ENCODE data around the gene SLC6A3.
"Not testable (repeated sequence)": the region's sequence is repeated elsewhere in the genome, so short reads cannot be mapped to it uniquely, and the experiment has no call there.

Gene SLC6A3

GRCh38 chr5:1465117-1465516, 19.9 kb upstream of the SLC6A3 start:
- DNase-seq (ENCODE audit: low read depth in 2 of 2): no peak

DNA sequence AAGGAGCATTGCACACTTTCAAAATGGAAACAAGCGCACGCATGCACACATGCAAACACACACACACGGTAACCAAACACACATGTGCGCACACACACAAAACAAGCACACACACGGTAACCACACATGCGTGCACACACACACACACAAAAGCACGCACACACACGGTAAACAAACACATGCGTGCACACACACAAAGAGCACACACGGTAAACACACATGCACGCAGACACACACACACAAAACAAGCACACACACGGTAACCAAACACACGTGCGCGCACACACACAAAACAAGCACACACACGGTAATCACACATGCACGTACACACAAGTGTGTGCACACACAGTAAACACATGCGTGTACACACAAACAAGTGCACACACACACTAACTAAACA, 19.3 kb upstream of the SLC6A3 start:
- DNase-seq (ENCODE audit: low read depth in 2 of 2): no peak

DNA sequence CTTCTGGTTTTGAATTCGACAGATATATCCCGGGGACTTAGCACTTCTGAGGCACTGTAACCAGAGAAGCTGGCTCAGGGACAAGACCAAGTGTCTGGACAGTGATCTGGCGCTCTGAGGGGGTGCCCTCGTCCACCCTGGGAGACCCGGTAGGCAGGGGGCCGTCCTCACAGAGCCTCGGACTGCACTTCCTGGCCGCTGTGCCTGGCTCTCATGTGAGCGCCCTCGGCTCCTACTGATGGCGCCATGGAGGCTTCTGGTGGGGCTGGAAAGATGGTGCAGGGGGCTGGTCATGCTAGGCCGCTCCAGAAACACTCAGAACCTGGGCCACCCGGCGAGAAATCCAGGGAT, 18.8 kb upstream of the SLC6A3 start:
- DNase-seq (ENCODE audit: low read depth in 2 of 2): no peak

- no peak for DNase-seq (ENCODE audit: low read depth in 2 of 2)
Observed at GRCh38 chr5:1463326-1464095, 18.3 kb upstream of the SLC6A3 start.

- no peak for DNase-seq (ENCODE audit: low read depth in 2 of 2)
Observed at GRCh38 chr5:1462358-1462757, 17.1 kb upstream of the SLC6A3 start.

DNA sequence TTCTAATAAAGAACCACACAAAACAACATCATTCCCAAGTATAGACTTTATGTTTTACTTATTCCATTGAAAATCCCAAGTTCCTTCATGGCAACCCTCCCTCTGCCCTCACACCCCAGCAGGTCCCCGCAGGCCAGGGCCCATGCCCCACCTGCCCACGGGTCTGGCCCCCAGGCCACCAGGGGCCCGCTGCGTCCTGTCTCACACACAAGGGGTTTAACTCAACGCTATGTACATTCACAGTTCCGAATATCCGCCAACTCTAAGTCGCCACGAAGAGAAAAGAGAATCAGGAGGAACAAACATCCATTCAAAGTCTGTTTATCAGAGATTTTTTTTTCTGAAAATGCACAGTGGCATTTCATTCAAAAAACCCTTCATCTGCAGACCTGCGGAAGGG, 16.2 kb upstream of the SLC6A3 start:
- no peak for DNase-seq (ENCODE audit: low read depth in 2 of 2)

DNA sequence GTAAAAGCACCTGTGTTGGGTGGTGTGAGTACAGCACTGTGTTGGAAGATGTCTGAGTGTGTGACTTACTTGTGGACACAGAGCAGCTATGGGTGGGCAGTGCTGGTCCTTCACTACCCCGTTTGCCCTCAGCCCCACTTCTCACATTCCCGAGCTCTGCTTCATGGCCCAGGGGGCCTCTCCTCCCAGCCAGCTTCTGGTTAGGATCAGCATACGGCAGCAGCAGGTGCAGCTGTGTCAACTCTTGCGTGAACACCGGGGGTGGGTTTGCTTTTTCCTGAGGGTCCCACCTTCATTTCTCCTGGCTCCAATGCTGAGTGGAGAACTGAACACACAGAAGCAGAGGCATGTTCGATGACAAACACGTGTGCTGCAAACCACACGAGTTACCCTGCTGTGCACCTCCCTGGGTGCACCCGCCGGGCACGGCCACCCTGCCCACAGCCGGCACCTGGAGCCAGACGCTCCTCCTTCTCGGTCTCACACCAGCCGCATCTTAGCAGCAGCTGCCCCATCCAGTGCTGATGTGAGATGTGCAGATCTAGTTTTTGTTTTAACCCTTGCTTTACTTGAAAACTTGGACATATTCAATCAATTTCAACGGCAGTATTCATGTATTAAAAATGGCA, 14.9 kb upstream of the SLC6A3 start:
- DNase-seq (ENCODE audit: low read depth in 2 of 2): no peak

- not testable (repeated sequence) for DNase-seq (ENCODE audit: low read depth in 2 of 2)
Observed at GRCh38 chr5:1459435-1459834, 14.2 kb upstream of the SLC6A3 start.

DNA sequence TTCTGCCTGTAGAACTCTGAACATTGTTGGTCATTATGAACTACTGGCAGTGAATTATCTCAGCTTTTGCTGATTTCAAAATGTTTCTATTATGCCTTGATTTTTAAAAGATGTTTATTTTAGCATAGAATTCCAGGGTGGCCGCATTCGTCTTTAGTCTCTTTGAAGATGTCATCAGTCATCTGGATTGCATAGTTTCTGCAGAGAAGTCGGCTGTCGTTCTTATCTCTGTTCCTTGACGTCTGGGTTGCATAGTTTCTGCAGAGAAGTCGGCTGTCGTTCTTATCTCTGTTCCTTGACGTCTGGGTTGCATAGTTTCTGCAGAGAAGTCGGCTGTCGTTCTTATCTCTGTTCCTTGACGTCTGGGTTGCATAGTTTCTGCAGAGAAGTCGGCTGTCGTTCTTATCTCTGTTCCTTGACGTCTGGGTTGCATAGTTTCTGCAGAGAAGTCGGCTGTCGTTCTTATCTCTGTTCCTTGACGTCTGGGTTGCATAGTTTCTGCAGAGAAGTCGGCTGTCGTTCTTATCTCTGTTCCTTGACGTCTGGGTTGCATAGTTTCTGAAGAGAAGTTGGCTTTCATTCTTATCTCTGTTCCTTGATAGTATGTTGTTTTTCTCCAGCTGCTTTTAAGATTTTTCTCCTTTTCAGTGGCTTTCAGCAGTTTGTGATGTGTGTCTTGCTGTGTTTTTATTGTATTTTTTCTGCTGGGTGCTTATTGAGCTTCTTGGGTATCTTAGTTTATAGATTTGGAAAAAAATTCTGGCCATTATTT, 11.1 kb upstream of the SLC6A3 start:
- DNase-seq (ENCODE audit: low read depth in 2 of 2): not testable (repeated sequence)

GRCh38 chr5:1453613-1454012, 8.4 kb upstream of the SLC6A3 start:
- DNase-seq (ENCODE audit: low read depth in 2 of 2): no peak

DNA sequence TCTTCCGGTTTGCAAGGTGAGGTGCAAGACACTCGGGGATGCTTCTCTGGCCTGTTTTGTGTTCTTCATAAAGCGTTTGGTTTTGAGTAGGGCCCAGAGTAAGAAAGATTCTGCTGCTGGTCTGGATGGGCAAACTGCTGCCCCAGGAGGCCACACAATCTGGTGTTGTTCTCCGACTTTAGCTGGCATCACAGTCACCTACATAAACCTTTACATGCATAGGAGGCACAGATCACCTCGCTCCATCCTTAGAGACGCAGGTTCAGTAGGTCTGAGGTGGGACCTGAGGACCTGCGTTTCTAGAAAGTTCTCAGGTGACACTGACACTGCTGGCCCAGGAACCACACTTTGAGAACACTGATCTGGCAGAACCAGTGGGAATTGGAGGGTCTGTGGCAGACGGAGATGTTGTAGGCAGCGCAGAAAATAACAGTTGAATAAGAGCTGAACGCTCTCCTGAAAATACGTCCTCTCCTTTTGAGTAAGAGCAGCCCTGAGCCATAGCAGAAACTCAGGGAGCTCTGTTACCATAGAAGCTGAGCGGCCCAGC, 3.9 kb upstream of the SLC6A3 start:
- no peak for DNase-seq (ENCODE audit: low read depth in 2 of 2)

DNA sequence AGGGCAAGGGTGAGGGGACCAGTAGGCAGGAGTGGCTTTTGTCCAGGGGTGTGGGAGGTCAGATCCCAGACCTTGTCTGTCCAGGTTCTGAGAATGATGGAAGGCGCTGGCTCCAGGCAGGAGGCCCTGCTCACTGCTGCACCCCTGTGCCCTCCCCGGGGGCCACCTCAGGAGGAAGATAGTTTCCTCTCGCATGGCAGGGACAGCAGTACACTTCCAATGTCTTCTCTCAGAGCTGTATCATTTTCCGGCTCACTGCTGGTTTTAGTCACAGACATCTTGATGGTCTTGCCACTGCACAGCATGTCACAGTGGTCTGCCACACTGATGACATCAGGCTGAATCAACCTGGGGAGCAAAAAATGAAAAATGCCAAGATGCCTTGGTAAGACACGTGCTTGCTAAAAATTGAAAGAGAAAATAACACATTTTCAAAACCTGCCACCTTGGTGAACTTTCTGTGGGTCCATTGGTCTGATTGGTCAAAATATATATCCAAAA, 3.3 kb upstream of the SLC6A3 start:
- DNase-seq (ENCODE audit: low read depth in 2 of 2): peak; percentile 43 to 50

DNA sequence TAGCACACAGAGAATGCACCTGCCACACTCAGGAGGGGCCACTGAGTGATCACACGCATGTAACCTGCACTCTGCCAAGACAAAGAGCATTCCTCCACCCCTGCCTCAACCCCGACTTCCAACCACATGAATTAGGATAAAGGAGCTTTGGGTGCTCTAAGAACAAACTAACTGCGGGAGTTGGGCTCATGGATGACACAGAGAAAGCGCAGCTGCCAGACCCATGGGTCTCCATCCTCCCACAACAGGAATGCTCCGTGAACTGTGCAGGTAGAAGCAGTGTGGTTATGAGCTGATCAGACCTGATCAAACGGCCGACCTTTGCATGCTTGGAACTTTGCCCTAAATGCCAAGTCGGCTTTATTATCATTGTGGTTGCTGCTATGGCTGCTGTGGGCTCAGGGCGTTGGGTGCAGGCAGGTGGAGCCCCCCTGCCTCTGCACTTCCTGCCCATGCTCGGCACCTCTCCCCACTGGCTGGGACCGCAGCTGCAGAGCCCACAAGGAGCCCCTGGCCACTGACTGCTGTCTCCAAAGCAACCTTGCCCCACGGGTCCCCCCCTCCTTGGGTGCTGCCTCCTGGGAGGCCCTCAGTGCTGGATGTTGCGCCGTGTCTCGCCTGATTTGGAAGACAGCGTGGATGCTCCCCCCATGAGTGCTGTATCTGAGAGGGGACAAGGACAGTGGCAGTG, 2.6 kb upstream of the SLC6A3 start:
- DNase-seq (ENCODE audit: low read depth in 2 of 2): peak in 1 of 2 donors; percentile 43

DNA sequence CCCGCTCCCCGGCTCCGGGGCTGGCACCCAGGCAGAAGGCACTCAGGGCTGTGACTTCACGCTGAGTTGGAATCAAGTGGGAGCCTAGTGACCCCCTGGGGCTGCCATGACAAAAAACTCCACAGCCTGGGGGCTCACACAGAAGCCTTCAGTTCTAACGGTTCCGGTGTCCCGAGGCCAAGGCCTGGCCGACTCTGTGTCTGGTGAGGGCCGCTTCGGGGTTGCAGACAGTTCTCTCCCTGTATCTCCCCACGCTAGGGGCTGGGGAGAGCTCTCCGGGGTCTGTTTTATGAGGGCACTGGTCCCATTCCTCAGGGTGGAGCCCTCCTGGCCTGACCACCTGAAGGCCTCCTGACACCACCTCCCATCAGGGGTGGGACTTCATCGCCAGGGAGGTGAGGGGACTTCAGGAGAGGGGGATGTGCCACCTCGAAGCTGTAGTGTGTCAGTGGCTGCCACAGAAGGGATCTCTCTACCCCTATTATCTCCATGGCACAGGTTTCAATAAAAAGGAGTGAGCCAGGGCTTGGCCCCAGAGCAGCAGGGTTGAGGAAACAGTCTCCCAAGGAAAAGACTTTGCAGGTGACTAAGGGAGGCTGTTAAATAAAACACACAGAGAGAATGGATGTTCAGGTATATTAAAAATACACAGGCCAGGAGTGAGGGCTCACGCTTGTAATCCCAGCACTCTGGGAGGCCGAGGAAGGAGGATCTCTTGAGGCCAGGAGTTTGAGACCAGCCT, 1.5 kb upstream of the SLC6A3 start:
- DNase-seq (ENCODE audit: low read depth in 2 of 2): no peak

DNA sequence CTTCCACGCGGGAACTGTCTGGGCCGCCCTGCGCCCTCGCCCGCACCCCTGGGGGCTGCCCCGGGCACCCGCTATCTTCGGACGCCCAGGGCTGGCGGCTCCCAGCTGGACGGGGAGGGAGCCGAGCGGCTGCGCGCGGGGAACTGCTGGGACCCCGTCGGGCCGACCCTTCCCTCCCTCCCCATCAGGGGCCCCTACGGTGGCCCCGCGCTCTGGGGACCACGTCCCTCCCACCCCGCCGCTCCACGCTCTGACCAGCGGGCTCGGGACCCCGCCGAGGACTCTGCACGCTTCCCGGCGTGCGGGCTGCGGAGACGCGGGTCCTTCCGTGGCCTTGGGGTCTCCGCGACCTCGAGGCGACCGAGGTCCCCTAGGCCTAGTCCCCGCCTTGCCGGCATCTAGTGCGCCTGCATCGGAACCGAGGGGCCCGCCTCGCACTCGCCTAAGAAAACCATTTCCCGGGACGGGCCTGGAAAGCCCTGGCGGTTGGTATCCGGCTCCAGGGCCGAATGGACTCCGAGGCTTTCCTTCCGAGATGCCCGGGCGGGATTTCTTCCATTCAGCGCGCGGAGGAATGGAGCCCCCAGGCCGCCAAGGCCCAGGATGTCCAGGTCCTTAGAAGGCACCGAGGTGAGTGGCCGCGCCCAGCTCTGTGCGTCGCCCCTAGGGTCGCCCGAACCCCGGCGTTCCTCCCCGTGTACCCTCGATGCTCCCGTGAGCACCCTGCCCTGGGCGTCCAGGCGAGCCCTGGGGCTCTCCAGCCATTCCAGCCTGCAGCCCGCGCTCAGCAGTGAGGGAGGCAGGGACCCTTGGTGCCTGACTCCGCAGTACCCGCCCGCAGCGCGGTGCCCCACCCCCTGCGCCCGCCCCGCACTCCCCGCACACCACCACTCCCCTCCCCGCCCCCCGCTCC, 705 bp upstream of the SLC6A3 start:
- no peak for DNase-seq (ENCODE audit: low read depth in 2 of 2)

DNA sequence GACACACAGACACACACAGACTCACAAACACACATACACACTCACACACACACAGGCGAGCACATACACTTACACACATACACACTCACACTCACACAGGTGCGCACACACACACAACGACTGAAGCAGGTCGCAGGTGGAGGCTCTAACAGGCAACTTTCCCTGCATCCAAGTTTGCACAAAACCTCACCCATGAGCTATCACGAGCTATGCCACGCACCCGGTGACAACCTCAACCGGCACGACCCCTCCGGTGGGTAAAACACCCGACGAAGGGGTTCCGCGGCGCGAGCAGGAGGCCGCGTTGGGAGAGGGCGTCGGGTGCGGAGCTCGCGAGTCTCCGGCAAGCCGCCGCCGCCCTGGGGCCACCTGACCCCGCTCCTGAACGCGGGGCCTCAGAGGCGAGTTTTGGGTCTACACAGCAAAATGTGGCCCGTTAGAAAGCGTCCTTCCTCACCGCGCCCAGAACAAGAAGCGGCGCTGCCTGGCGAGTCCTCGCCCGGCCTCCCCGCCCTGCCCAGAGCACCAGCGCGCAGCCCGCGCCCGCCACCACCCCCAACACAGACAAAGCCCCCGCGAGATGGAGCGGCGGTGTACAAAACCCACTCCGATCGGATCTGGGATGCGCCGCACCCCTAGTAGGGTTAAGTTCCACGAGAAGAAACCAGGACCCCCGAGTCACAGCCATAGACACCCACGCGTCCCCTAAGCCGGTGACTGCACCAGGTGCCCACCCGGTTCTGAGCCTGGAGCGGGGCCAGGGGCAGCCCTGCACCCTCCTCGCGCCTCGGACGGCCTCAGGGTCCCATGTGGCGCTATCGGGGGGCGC, 665 bp downstream of the SLC6A3 start:
- no peak for DNase-seq (ENCODE audit: low read depth in 2 of 2)

DNA sequence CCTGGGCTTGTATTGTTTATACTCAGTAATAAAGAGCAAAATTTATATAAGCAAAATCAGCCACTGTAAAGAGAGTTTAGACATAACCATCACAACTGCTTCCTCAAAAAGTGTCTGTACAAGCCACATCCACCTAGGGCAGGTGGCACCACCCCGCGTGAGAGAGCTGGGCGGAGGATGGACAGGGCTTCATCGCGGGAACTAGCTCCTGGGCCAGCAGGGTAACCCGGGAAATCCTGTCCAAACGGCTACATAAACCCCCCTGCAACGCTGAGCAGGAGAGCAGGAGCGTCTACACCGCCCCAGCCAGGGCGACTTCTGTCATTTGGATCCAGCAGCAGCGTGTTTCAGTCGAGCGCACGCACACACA, 1.3 kb downstream of the SLC6A3 start:
- DNase-seq (ENCODE audit: low read depth in 2 of 2): no peak

DNA sequence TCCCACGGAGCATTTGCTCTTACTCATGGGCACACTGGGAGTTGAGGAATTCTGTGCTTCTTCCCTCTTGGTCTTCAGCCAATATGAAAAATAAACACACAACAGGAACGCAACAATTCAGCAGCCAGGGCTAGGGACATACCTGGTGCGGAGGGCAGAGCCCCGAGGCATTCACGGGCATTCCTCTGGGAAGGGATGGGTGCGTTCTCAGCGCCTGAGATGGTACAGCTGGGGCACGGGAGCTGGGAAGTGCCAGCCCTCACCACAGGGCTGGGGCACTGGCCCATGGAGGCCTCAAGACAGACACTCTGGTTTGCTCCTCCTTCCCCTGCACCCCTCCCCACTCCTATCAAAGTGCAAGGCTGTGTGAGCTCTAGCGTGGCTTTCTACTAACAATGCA, 2.1 kb downstream of the SLC6A3 start:
- DNase-seq (ENCODE audit: low read depth in 2 of 2): no peak
